ENCODE measurements around the gene PCMTD2. TPM values are rescaled to one million over a fixed set of nuclear protein-coding genes. Genes with fewer than 3 reads are reported as not detected.

PCMTD2 gene
- total and polyA plus RNA-seq, 7 donors: 9.9 to 73.9 (median 60.3) TPM

GRCh38 chr20:64229507-64230061 is 26.0 kb upstream of the PCMTD2 start:
- Histone ChIP-seq H3K27ac (no peak overlapping the region), H3K9me3 (no peaks in the 10 kb centered on the region), H3K36me3 (no peaks in the 10 kb centered on the region), H3K4me1 (no peaks in the 10 kb centered on the region), H3K27me3 (no peaks in the 10 kb centered on the region), H3K4me3 (no peak overlapping the region)
- 16 to 56% methylated on average over 8 of the region's 8 CpGs for WGBS, 2 donors
- no peak for DNase-seq
- intact Hi-C loops (cut with DNase I): no loop called here
- TF ChIP-seq EP300 (IDR thresholded peaks at IDR 0.05) (no peak), POLR2AphosphoS5 (IDR thresholded peaks at IDR 0.05) (no peak), POLR2A (IDR thresholded peaks at IDR 0.05) (no peak), CTCF (IDR thresholded peaks at IDR 0.05) (no peak)

GRCh38 chr20:64230461-64231145 is 24.9 kb upstream of the PCMTD2 start:
- Histone ChIP-seq H3K9me3 (no peaks in the 10 kb centered on the region), H3K36me3 (no peaks in the 10 kb centered on the region), H3K4me1 (no peaks in the 10 kb centered on the region), H3K27me3 (no peaks in the 10 kb centered on the region), H3K27ac (no peak overlapping the region), H3K4me3 (no peak overlapping the region)
- DNase-seq: no peak
- TF ChIP-seq POLR2AphosphoS5 (IDR thresholded peaks at IDR 0.05) (no peak), EP300 (IDR thresholded peaks at IDR 0.05) (no peak), CTCF (IDR thresholded peaks at IDR 0.05) (no peak), POLR2A (IDR thresholded peaks at IDR 0.05) (no peak)
- intact Hi-C loops (cut with DNase I): no loop called here
- WGBS, 2 donors: 88 to 90% methylated on average over 22 of the region's 22 CpGs

DNA sequence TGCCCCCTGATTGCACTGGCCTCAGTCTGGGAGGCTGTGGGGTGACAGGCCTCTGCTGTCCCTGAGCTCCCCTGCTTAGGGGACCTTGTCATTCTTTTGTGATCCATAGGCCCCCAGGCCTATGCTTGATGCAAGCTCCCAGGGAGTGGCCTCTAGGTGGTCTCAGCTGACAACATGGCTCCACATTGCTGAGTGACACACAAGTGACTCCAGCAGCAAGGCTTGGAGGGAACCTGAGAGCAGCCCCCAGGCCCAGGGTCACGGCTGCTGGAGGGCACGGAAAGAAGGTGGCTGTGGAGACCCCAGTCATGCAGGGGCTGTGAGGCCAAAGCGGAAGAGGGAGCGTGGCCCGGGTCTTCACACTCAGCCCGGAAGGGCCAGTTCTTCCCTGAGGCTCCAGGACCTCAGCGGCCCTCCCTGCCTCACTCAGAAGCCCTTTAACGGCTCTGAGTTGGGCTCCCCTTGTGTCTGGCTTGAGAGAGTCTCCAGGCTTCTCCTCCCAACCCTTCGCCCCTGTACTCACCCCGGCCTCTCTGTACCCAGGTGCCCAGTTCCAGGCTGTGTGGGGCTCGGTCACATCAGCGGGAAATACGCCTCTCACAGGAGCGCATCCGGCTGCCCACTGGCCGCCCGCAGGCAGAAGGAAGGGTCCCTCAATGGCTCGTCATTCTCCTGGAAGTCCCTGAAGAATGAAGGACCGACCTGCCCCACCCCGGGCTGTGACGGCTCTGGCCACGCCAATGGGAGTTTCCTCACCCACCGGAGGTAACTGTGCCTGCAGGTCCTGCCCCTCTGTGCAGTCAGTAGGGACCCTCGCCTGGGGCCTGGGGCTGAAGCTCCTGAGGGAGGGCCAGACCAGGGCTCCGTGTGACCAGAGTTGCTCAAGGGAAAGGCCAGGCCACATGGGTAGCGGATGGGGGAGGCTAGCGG is 23.7 kb upstream of the PCMTD2 start:
- H3K27ac ChIP-seq: no peak overlapping the region
- H3K27me3 ChIP-seq: no peaks in the 10 kb centered on the region
- H3K9me3 ChIP-seq: no peaks in the 10 kb centered on the region
- no peaks in the 10 kb centered on the region for H3K4me1 ChIP-seq
- no peak overlapping the region for H3K4me3 ChIP-seq
- 89 to 93% methylated on average over 27 of the region's 27 CpGs for WGBS, 2 donors
- no peak for TF ChIP-seq POLR2AphosphoS5 (IDR thresholded peaks at IDR 0.05)
- no peak for TF ChIP-seq CTCF (IDR thresholded peaks at IDR 0.05)
- no peak for TF ChIP-seq POLR2A (IDR thresholded peaks at IDR 0.05)
- TF ChIP-seq EP300 (IDR thresholded peaks at IDR 0.05): no peak
- no peak for DNase-seq
- intact Hi-C loops (cut with DNase I): no loop called here
- H3K36me3 ChIP-seq: no peaks in the 10 kb centered on the region

DNA sequence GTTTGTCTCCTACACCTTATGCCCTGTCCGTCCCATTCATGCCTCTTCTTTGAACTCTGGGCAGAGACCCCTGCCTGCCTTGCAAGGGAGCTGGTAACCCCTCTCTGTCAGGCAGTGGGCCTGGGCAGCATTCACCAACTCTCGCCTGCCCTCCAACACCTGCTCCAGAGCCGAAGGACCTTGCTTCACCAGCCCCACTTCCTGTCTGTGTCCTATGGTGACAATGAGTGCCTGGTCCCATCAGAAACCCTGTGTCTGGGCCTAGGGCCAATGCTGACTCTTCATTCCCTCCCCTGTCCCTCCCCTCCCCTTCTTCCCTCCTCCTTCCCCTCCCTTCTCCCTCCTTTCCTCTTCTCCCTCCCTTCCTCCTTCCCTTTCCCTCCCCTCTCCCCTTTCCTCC is 22.8 kb upstream of the PCMTD2 start:
- intact Hi-C loops (cut with DNase I): no loop called here
- TF ChIP-seq CTCF (IDR thresholded peaks at IDR 0.05): no peak
- TF ChIP-seq POLR2AphosphoS5 (IDR thresholded peaks at IDR 0.05): no peak
- TF ChIP-seq EP300 (IDR thresholded peaks at IDR 0.05): no peak
- no peak for TF ChIP-seq POLR2A (IDR thresholded peaks at IDR 0.05)
- no peak overlapping the region for H3K27ac ChIP-seq
- WGBS, 2 donors: 52 to 56% methylated on average over 3 of the region's 3 CpGs
- H3K4me3 ChIP-seq: no peak overlapping the region
- H3K27me3 ChIP-seq: no peaks in the 10 kb centered on the region
- H3K36me3 ChIP-seq: no peaks in the 10 kb centered on the region
- no peaks in the 10 kb centered on the region for H3K9me3 ChIP-seq
- DNase-seq: no peak
- H3K4me1 ChIP-seq: no peaks in the 10 kb centered on the region

Measured in sigmoid colon (tissue), 7 donors.